ENCODE data around the gene CNBD2. TPM values are rescaled to one million over a fixed set of nuclear protein-coding genes. Genes with fewer than 3 reads are reported as not detected.

CNBD2 gene
- polyA plus RNA-seq, 1 donor (not counting 4 experiments of a cell fraction or from before 2014, with no cell fraction given), result 3.0 TPM

GRCh38 chr20:35939264-35939663 is 29.1 kb upstream of the CNBD2 start:
- Histone ChIP-seq H2AFZ (ENCODE audit: control insufficient read depth, low read length) (no peak overlapping the region), H4K20me1 (ENCODE audit: control insufficient read depth, extremely low read depth, insufficient read depth, low read length) (no peaks in the 10 kb centered on the region), H3K4me3 (ENCODE audit: control insufficient read depth in 2 of 3, extremely low read depth in 1 of 3, insufficient read depth in 2 of 3, low read depth in 1 of 3, low read length in 3 of 3) (no peak overlapping the region), H3K4me1 (ENCODE audit: control insufficient read depth, extremely low read depth, insufficient read depth, low read length) (no peaks in the 10 kb centered on the region), H3K27ac (ENCODE audit: control insufficient read depth, insufficient read depth, low read length) (no peak overlapping the region), H3K9ac (ENCODE audit: control insufficient read depth, extremely low read depth, insufficient read depth, low read length) (no peak overlapping the region), H3K9me3 (ENCODE audit: control insufficient read depth, low read depth, low read length) (no peaks in the 10 kb centered on the region), H3K36me3 (ENCODE audit: control insufficient read depth in 2 of 2, extremely low read depth in 1 of 2, insufficient read depth in 2 of 2, low read length in 2 of 2) (peaks cover 9 to 20% of the 10 kb centered on the region in 2 experiments), H3K79me2 (ENCODE audit: control insufficient read depth, insufficient read depth, low read length) (no peaks in the 10 kb centered on the region), H3K27me3 (ENCODE audit: control insufficient read depth, extremely low read depth, insufficient read depth, low read length) (no peaks in the 10 kb centered on the region), H3K9me1 (ENCODE audit: control insufficient read depth, extremely low read depth, insufficient read depth, low read length) (no peaks in the 10 kb centered on the region), H3K4me2 (ENCODE audit: control insufficient read depth, extremely low read depth, insufficient read depth, low read depth, low read length) (no peak overlapping the region)
- DNase-seq (ENCODE audit: low read depth, low spot score) (no peak), FAIRE-seq (no peak)
- dilution Hi-C loops (cut with MboI; ENCODE audit: extremely low pct_ligation_motif_present, low sequenced_read_pairs), result no loop called here
- TF ChIP-seq CTCF (optimal IDR thresholded peaks at IDR 0.05 in 1 of 3, IDR thresholded peaks at IDR 0.05 in 1 of 3, conservative IDR thresholded peaks at IDR 0.05 in 1 of 3; ENCODE audit: extremely low read depth in 1 of 3, insufficient read depth in 2 of 3, low read length in 3 of 3) (no peak), EZH2 (IDR thresholded peaks at IDR 0.05; ENCODE audit: low read length) (no peak)

- no peak overlapping the region for H3K4me3 ChIP-seq (ENCODE audit: control insufficient read depth in 2 of 3, extremely low read depth in 1 of 3, insufficient read depth in 2 of 3, low read depth in 1 of 3, low read length in 3 of 3)
- DNase-seq (ENCODE audit: low read depth, low spot score) (no peak), FAIRE-seq (no peak)
- H3K36me3 ChIP-seq (ENCODE audit: control insufficient read depth in 2 of 2, extremely low read depth in 1 of 2, insufficient read depth in 2 of 2, low read length in 2 of 2), result peaks cover 11 to 21% of the 10 kb centered on the region in 2 experiments
- no peak overlapping the region for H3K4me2 ChIP-seq (ENCODE audit: control insufficient read depth, extremely low read depth, insufficient read depth, low read depth, low read length)
- TF ChIP-seq CTCF (optimal IDR thresholded peaks at IDR 0.05 in 1 of 3, IDR thresholded peaks at IDR 0.05 in 1 of 3, conservative IDR thresholded peaks at IDR 0.05 in 1 of 3; ENCODE audit: extremely low read depth in 1 of 3, insufficient read depth in 2 of 3, low read length in 3 of 3) (no peak), EZH2 (IDR thresholded peaks at IDR 0.05; ENCODE audit: low read length) (no peak)
- H3K27ac ChIP-seq (ENCODE audit: control insufficient read depth, insufficient read depth, low read length), result no peak overlapping the region
- no peak overlapping the region for H2AFZ ChIP-seq (ENCODE audit: control insufficient read depth, low read length)
- dilution Hi-C loops (cut with MboI; ENCODE audit: extremely low pct_ligation_motif_present, low sequenced_read_pairs), result no loop called here
- H3K27me3 ChIP-seq (ENCODE audit: control insufficient read depth, extremely low read depth, insufficient read depth, low read length), result no peaks in the 10 kb centered on the region
- no peaks in the 10 kb centered on the region for H3K4me1 ChIP-seq (ENCODE audit: control insufficient read depth, extremely low read depth, insufficient read depth, low read length)
- no peaks in the 10 kb centered on the region for H3K9me3 ChIP-seq (ENCODE audit: control insufficient read depth, low read depth, low read length)
- H3K9ac ChIP-seq (ENCODE audit: control insufficient read depth, extremely low read depth, insufficient read depth, low read length), result no peak overlapping the region
- H3K79me2 ChIP-seq (ENCODE audit: control insufficient read depth, insufficient read depth, low read length), result no peaks in the 10 kb centered on the region
- H3K9me1 ChIP-seq (ENCODE audit: control insufficient read depth, extremely low read depth, insufficient read depth, low read length), result no peaks in the 10 kb centered on the region
- H4K20me1 ChIP-seq (ENCODE audit: control insufficient read depth, extremely low read depth, insufficient read depth, low read length), result no peaks in the 10 kb centered on the region
Observed at GRCh38 chr20:35941620-35942019, 26.8 kb upstream of the CNBD2 start.

Measured in keratinocyte (primary cell).